SK-N-SH (cell line): Measurements from ENCODE around the gene DAB1. TPM values are rescaled to one million over a fixed set of nuclear protein-coding genes. Genes with fewer than 3 reads are reported as not detected.

ENCODE experiments used
- CTCF ChIA-PET: fragments of 300-600, 350-600 bp; formaldehyde crosslinking; extraction: SDS; loops from one replicate; lab custom pipeline; 2021; lab: Yijun Ruan, JAX
- POLR2A ChIA-PET: fragments of 350-600 bp; sonication (Branson Sonifier 250); formaldehyde crosslinking; extraction: SDS; loops from one replicate; lab custom pipeline; 2020; ENCODE audit warnings: antibody characterized with exemption, inconsistent platforms; lab: Yijun Ruan, JAX
- DNase-seq: peaks from one replicate; pipeline ENCODE4 v3.0.0; 2012
- H2AFZ ChIP-seq: fragments of 200-600 bp; sonication (generic); 2 replicates; pipeline ENCODE4 v1.8.1; 2016; ENCODE audit warnings: antibody characterized with exemption, mild to moderate bottlenecking, low read depth
- H3F3A ChIP-seq: fragments of 200-600 bp; sonication (generic); replicated peaks from 2 replicates; pipeline ENCODE3; 2016; ENCODE audit warnings: antibody characterized with exemption, mild to moderate bottlenecking; ENCODE audit not compliant: insufficient read depth
- H3K27ac ChIP-seq, 2 experiments: fragments of 200-500 bp in 1 of 2; fragments of 200-600 bp in 1 of 2; sonication (Bioruptor generic) in 1 of 2; sonication (generic), shearing (Covaris generic) in 1 of 2; 2 replicates each; pipeline versions ENCODE4 v1.5.1 to v1.6.1; 2014 to 2016; ENCODE audit warnings: low read depth in 2 of 2, inconsistent platforms in 1 of 2, low read length in 1 of 2, mild to moderate bottlenecking in 1 of 2, mixed read lengths in 1 of 2
- H3K27me3 ChIP-seq: fragments of 200-600 bp; sonication (generic), shearing (Covaris generic); 2 replicates; pipeline ENCODE4 v1.6.1; 2016; ENCODE audit warnings: mixed run types; ENCODE audit not compliant: insufficient read depth
- H3K36me3 ChIP-seq, 2 experiments: fragments of 200-500 bp in 1 of 2; fragments of 200-600 bp in 1 of 2; sonication (Bioruptor generic) in 1 of 2; sonication (generic) in 1 of 2; replicated peaks in 1 of 2; 2 replicates each; pipeline versions ENCODE3 to v1.5.1; 2014 to 2016; ENCODE audit warnings: low read length in 1 of 2, mild to moderate bottlenecking in 1 of 2; ENCODE audit not compliant: insufficient read depth in 2 of 2, control insufficient read depth in 1 of 2
- H3K4me1 ChIP-seq, 2 experiments: fragments of 200-500 bp in 1 of 2; fragments of 200-600 bp in 1 of 2; sonication (Bioruptor generic) in 1 of 2; sonication (generic), shearing (Covaris generic) in 1 of 2; 2 replicates each; pipeline versions ENCODE4 v1.5.1 to v1.6.1; 2014 to 2016; ENCODE audit warnings: low read depth in 1 of 2, low read length in 1 of 2, mixed run types in 1 of 2; ENCODE audit not compliant: insufficient read depth in 2 of 2, control insufficient read depth in 1 of 2
- H3K4me2 ChIP-seq: fragments of 200-600 bp; sonication (generic), shearing (Covaris generic); 2 replicates; pipeline ENCODE4 v1.6.1; 2017; ENCODE audit warnings: mixed run types
- H3K4me3 ChIP-seq, 2 experiments: fragments of 200-500 bp in 1 of 2; fragments of 200-600 bp in 1 of 2; sonication (Bioruptor generic) in 1 of 2; sonication (generic), shearing (Covaris generic) in 1 of 2; 2 replicates each; pipeline versions ENCODE4 v1.5.1 to v1.8.1; 2014 to 2016; ENCODE audit warnings: low read depth in 2 of 2, inconsistent platforms in 1 of 2, low read length in 1 of 2, mild to moderate bottlenecking in 1 of 2, mixed read lengths in 1 of 2, moderate library complexity in 1 of 2
- H3K79me2 ChIP-seq: fragments of 200-600 bp; sonication (generic); 2 replicates; pipeline ENCODE4 v1.8.1; 2017; ENCODE audit warnings: mild to moderate bottlenecking; ENCODE audit not compliant: insufficient read depth
- H3K9ac ChIP-seq: fragments of 200-600 bp; sonication (generic); 2 replicates; pipeline ENCODE4 v1.6.1; 2017; ENCODE audit warnings: mixed run types
- H3K9me2 ChIP-seq: fragments of 200-600 bp; sonication (generic); 2 replicates; pipeline ENCODE4 v1.6.1; 2017; ENCODE audit warnings: mixed run types
- H3K9me3 ChIP-seq: fragments of 200-600 bp; sonication (generic); 2 replicates; pipeline ENCODE4 v1.6.1; 2017; ENCODE audit warnings: mixed run types, mild to moderate bottlenecking, moderate library complexity
- H4K20me1 ChIP-seq: fragments of 200-600 bp; sonication (generic); 2 replicates; pipeline ENCODE4 v1.6.1; 2017; ENCODE audit warnings: mild to moderate bottlenecking, mixed run types; ENCODE audit not compliant: insufficient read depth
- CTCF ChIP-seq: fragments of 200-600 bp; sonication (generic); IDR thresholded peaks from 2 replicates; pipeline ENCODE4 v1.6.1; 2017; ENCODE audit warnings: antibody characterized with exemption, mild to moderate bottlenecking, moderate library complexity
- ELF1 ChIP-seq: IDR thresholded peaks from 2 replicates; pipeline ENCODE4 v1.4.0; 2012
- EZH2phosphoT487 ChIP-seq: fragments of 200-600 bp; sonication (generic); IDR thresholded peaks from 2 replicates; pipeline ENCODE4 v1.6.1; 2017; ENCODE audit warnings: low read depth, mixed run types, mild to moderate bottlenecking, antibody characterized with exemption, moderate library complexity, borderline replicate concordance
- MAX ChIP-seq: IDR thresholded peaks from 2 replicates; pipeline ENCODE4 v1.4.0; 2012; ENCODE audit warnings: low read depth
- MXI1 ChIP-seq: IDR thresholded peaks from 2 replicates; pipeline ENCODE4 v1.6.1; 2012; ENCODE audit warnings: mild to moderate bottlenecking, low read depth, low read length, improper control_type of control experiment
- POLR2AphosphoS5 ChIP-seq: IDR thresholded peaks from 2 replicates; pipeline ENCODE4 v1.6.1; 2012; ENCODE audit warnings: low read depth, low read length
- RAD21 ChIP-seq: IDR thresholded peaks from 2 replicates; pipeline ENCODE4 v1.6.1; 2012; ENCODE audit warnings: mild to moderate bottlenecking, low read length
- REST ChIP-seq: IDR thresholded peaks from 2 replicates; pipeline ENCODE4 v1.6.1; 2012; ENCODE audit warnings: mild to moderate bottlenecking, low read depth, low read length, moderate library complexity
- RXRA ChIP-seq: IDR thresholded peaks from 2 replicates; pipeline ENCODE4 v1.4.0; 2012; ENCODE audit warnings: low read depth, mild to moderate bottlenecking, borderline replicate concordance
- SMC3 ChIP-seq: IDR thresholded peaks from 2 replicates; pipeline ENCODE4 v1.6.1; 2012; ENCODE audit warnings: low read depth, low read length, improper control_type of control experiment
- TEAD4 ChIP-seq: IDR thresholded peaks from 2 replicates; pipeline ENCODE4 v1.4.0; 2012; ENCODE audit warnings: mild to moderate bottlenecking, borderline replicate concordance; ENCODE audit not compliant: insufficient read depth
- USF1 ChIP-seq: IDR thresholded peaks from 2 replicates; pipeline ENCODE4 v1.4.0; 2012; ENCODE audit warnings: low read depth, borderline replicate concordance
- USF2 ChIP-seq: fragments of 150-350 bp; IDR thresholded peaks from 2 replicates; pipeline ENCODE4 v1.6.1; 2017; ENCODE audit warnings: antibody characterized with exemption, low read length, low read depth, borderline replicate concordance
- ZBTB33 ChIP-seq: IDR thresholded peaks from 2 replicates; pipeline ENCODE4 v1.4.0; 2012; ENCODE audit warnings: low read depth, borderline replicate concordance
- WGBS: methylation state at CpG from one replicate; pipeline ENCODE4 v1.1.6; 2017; ENCODE audit warnings: low lambda C conversion rate; 5-methylcytosine and 5-hydroxymethylcytosine counted together
- polyA plus RNA-seq, 3 experiments: library from polyadenylated mRNA; depleted of rRNA; stranded (reverse); fragments of >200 nt; gene quantifications; 2 replicates each; pipeline ENCODE4 v1.2.3, GENCODE V29; 2012

Gene DAB1
- polyA plus RNA-seq, 1 of the 3 experiments (the other 2 are of a cell fraction) = 2.9 TPM

GRCh38 chr1:56978819-56979218 lies 445.0 kb downstream of the DAB1 start (continued):
- TF ChIP-seq SMC3 (no peak), RXRA (no peak), REST (no peak)
- TF ChIP-seq, all 33 proteins: peak for 0

GRCh38 chr1:56977910-56978309 lies 445.9 kb downstream of the DAB1 start:
- no peak for DNase-seq
- ChIA-PET POLR2A (no interaction called here), CTCF (interaction anchor here (1.1 kb wide), 1 partner anchor 28 kb away, joined by 3 read pairs; no protein-coding TSS in a partner anchor)
- H3K9me3 ChIP-seq = no peaks in the 10 kb centered on the region
- H3K27ac ChIP-seq = no peak overlapping the region
- H4K20me1 ChIP-seq = no peaks in the 10 kb centered on the region
- 33% methylated on average over 3 of the region's 4 CpGs for WGBS
- no peaks in the 10 kb centered on the region for H3F3A ChIP-seq
- H3K27me3 ChIP-seq = no peaks in the 10 kb centered on the region
- no peaks in the 10 kb centered on the region for H3K36me3 ChIP-seq
- TF ChIP-seq CTCF (no peak), TEAD4 (no peak), MXI1 (no peak), POLR2AphosphoS5 (no peak), USF2 (no peak)
- H3K4me1 ChIP-seq = no peaks in the 10 kb centered on the region; a peak in 1 of 4 replicates
- H3K4me3 ChIP-seq = no peak overlapping the region
- H3K4me2 ChIP-seq = no peak overlapping the region
- H3K9ac ChIP-seq = no peak overlapping the region
- H3K9me2 ChIP-seq = no peaks in the 10 kb centered on the region
- H3K79me2 ChIP-seq = no peaks in the 10 kb centered on the region
- H2AFZ ChIP-seq = no peak overlapping the region

- no peak for DNase-seq
- no peaks in the 10 kb centered on the region for H3K36me3 ChIP-seq
- no peaks in the 10 kb centered on the region; a peak in 1 of 4 replicates for H3K4me1 ChIP-seq
- H3K9me2 ChIP-seq = no peaks in the 10 kb centered on the region
- H2AFZ ChIP-seq = no peak overlapping the region
- no peaks in the 10 kb centered on the region for H3K9me3 ChIP-seq
- H3F3A ChIP-seq = no peaks in the 10 kb centered on the region
- H3K27me3 ChIP-seq = no peaks in the 10 kb centered on the region
- no peak overlapping the region for H3K27ac ChIP-seq
- ChIA-PET CTCF (no interaction called here), POLR2A (no interaction called here)
- H3K4me3 ChIP-seq = no peak overlapping the region
- H3K9ac ChIP-seq = no peak overlapping the region
- H3K4me2 ChIP-seq = no peak overlapping the region
- no peaks in the 10 kb centered on the region for H4K20me1 ChIP-seq
- 42% methylated on average over 4 of the region's 4 CpGs for WGBS
- no peaks in the 10 kb centered on the region for H3K79me2 ChIP-seq
- TF ChIP-seq MAX (no peak), EZH2phosphoT487 (no peak), USF1 (no peak), RAD21 (no peak), ZBTB33 (no peak), ELF1 (no peak)
These were observed 448.4 kb downstream of the DAB1 start for GRCh38 chr1:56975446-56975845.
